GM12864 (cell line): ENCODE results near the gene SEMA3B.
"Not testable (repeated sequence)": the region's sequence is repeated elsewhere in the genome, so short reads cannot be mapped to it uniquely, and the experiment has no call there.

Source experiments
- DNase-seq: peaks from one replicate; pipeline ENCODE4 v3.0.0-alpha.2; 2011; ENCODE audit warnings: low read depth
- H3K4me3 ChIP-seq: 2 replicates; pipeline ENCODE4 v1.5.1; 2011; ENCODE audit warnings: mild to moderate bottlenecking, low read depth, low read length, control low read depth
- CTCF ChIP-seq: IDR thresholded peaks from 2 replicates; pipeline ENCODE4 v1.5.1; 2011; ENCODE audit warnings: low read depth, mild to moderate bottlenecking, moderate library complexity, low read length, control low read depth, inconsistent platforms; ENCODE audit errors: missing control alignments

Gene SEMA3B

GRCh38 chr3:50267280-50267913 lies 1.6 kb upstream of the SEMA3B start:
- DNase-seq, result no peak
- no peak for TF ChIP-seq CTCF
- no peak overlapping the region for H3K4me3 ChIP-seq

GRCh38 chr3:50268276-50268675 lies 671 bp upstream of the SEMA3B start:
- TF ChIP-seq CTCF, result no peak
- DNase-seq, result no peak
- no peak overlapping the region for H3K4me3 ChIP-seq

GRCh38 chr3:50269460-50269859 lies 513 bp downstream of the SEMA3B start:
- no peak for DNase-seq
- H3K4me3 ChIP-seq, result no peak overlapping the region
- no peak for TF ChIP-seq CTCF

- no peak for DNase-seq
- TF ChIP-seq CTCF, result no peak
- no peak overlapping the region for H3K4me3 ChIP-seq
Measured at GRCh38 chr3:50269977-50270413, 1.0 kb downstream of the SEMA3B start.

GRCh38 chr3:50270422-50271224 lies 1.7 kb downstream of the SEMA3B start:
- no peak for DNase-seq
- no peak overlapping the region for H3K4me3 ChIP-seq
- no peak for TF ChIP-seq CTCF

GRCh38 chr3:50271314-50271936 lies 2.5 kb downstream of the SEMA3B start:
- TF ChIP-seq CTCF, result no peak
- no peak overlapping the region for H3K4me3 ChIP-seq
- no peak for DNase-seq

- not testable (repeated sequence) for H3K4me3 ChIP-seq
Measured at GRCh38 chr3:50272538-50272910, 3.6 kb downstream of the SEMA3B start.

More at GRCh38 chr3:50272538-50272910, 3.6 kb downstream of the SEMA3B start:
- not testable (repeated sequence) for DNase-seq
